IPS-18c (cell line): Measurements from ENCODE around the gene MCEMP1.
A peak's percentile ranks its signal among the peaks of the same experiment; 100 is the strongest.

Experiments used
- H3K4me3 ChIP-seq: 2 replicates; pipeline ENCODE4 v1.7.0; 2013; ENCODE audit warnings: low read depth, mild to moderate bottlenecking, low read length, moderate library complexity; ENCODE audit not compliant: insufficient read depth
- H3K9me3 ChIP-seq: one replicate; pipeline ENCODE4 v1.6.1; 2013; ENCODE audit warnings: mild to moderate bottlenecking, low read length, moderate library complexity; ENCODE audit not compliant: control insufficient read depth, insufficient read depth

Gene MCEMP1, protein sequence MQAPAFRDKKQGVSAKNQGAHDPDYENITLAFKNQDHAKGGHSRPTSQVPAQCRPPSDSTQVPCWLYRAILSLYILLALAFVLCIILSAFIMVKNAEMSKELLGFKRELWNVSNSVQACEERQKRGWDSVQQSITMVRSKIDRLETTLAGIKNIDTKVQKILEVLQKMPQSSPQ

DNA sequence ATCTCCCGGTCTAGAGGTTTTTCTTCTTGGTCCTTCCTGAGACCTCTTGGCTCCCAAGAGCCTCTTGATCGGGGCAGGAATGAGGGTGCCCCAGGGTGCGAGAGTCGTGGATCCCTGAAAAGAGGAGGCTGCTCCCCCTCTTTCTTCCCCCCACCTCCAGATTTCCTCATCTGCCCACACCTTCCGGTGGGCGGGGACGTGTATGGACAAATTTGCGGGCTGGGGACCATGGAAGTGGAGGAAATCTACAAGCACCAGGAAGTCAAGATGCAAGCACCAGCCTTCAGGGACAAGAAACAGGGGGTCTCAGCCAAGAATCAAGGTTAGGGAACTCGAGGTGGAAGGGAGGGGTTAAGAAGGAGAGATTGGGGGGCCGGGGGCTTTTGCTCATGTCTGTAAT lies at the start of gene MCEMP1:
Gene MCEMP1 (plus strand): TSS at position 237 of the 400 bp plus-strand sequence. CDS start 31 bp downstream, at position 268.
- Histone ChIP-seq H3K4me3 (no peak within 1 kb of the TSS), H3K9me3 (no peaks in the 10 kb centered on the region)

DNA sequence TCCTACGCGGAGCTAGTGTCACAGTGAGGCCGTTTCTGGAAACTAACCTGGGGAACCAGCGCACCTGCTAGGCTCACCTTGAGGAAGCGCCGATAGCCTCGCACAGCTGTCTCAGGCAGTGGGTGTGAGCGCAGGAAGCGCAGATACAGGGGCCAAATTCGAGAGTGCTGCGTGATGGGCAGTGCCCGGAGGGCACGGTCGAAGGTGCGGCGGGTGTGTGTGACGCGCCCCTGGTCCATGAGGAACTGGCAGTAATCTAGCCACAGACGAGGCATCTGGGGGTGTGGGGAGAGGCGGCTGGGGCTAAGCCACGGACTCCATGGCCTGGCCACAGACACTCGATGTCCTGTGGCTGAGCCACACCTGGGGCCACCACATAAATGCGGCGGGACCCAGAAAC lies 49.7 kb upstream of the MCEMP1 start:
- no peaks in the 10 kb centered on the region for H3K9me3 ChIP-seq
- H3K4me3 ChIP-seq: no peak overlapping the region

DNA sequence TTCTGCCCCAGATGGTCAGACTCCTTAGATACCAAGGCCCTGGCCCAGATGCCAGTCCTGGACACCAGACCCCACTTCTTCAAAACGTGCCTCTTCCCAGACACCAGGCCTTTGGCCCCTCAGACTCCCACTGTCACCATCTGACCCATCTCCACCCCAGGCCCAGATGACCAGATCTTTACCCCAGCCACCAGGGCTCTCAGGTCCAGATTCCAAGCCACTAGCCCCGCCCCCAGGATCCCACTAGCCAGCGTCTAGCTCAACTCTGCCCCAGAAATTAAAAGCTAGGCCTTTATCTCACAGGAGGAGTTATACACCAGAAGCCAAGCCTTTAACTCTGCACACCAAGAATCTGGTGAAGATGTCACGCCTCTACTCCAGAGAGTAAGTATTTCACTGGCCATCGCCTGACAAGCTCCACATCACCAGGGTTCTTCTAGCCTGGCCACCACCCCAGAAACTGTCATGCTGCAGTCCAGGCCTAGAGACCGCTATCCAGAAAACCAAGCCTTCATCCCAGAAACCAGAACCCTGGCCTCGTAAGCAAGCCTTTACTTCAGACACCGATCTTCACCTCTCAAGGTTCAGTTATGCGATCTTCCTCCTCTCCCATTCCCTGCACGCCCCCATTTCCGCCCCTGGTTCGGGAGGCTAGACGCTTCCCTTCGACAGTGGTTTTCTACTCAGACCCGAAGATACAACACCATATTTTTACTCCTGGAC lies 48.1 kb upstream of the MCEMP1 start:
- Histone ChIP-seq H3K9me3 (no peaks in the 10 kb centered on the region), H3K4me3 (peak overlapping the region; percentile 96)

DNA sequence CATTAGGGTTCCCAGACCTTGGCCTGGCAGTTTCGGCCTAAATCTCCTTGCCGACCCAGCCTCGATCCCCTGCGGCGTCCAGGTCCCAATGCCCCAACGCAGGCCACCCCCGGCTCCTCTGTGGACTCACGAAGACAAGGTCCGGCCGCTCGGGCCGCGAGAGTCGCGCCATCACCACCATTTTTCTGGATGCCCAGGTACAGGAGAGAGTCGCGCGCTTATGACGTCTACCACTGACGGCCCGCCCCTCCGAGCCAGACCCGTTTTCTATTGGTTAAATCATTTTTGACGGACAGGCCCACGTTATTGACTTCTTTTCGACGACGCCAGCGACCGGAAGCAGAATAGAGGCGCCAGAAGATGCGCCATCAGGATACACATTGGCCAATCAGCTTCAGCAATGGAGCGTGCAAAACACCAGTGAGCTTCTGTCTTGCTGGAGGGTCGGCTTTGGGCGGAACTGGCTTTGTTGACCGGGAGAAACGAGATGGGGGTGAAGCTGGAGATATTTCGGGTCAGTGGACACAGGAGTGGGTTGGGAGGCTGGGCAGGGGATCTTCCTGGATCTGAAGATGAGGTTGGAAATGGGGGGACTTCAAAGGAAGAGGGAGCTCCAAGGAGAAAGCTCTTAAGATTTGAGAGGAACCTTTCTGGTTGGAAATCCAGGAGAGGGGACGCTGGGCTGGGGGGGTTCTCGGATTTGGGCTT lies 47.4 kb upstream of the MCEMP1 start, which contains the start of the genes PET100 and XAB2:
Gene PET100 (plus strand): TSS at position 447 of the 708 bp plus-strand sequence. CDS start 41 bp downstream, at position 488.
Gene XAB2 (minus strand): TSS at position 199 of the 708 bp plus-strand sequence. CDS start 18 bp downstream, at position 181.
- no peaks in the 10 kb centered on the region for H3K9me3 ChIP-seq
- peak within 1 kb of the TSS; percentile 96 for H3K4me3 ChIP-seq

DNA sequence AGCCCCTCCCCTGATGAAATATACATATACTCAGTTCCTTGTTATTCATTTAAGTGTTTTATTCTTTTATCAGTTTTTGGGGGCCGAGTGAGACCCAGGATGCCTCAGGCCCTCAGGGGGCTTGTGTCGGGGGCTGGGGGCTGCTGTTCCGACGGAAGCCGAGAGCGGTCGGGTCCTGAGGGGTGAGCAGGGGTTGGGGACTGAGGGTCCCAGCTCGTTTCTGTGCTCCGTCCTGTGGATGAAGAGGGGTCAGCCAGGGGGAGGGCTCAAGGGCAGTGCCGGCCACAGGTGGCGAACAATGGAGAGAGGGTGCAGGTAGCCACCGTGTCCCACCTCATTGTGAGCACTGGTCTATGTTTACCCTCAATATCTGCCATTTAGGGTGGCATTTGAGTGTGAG lies 45.3 kb upstream of the MCEMP1 start:
- Histone ChIP-seq H3K4me3 (no peak overlapping the region), H3K9me3 (no peaks in the 10 kb centered on the region)

DNA sequence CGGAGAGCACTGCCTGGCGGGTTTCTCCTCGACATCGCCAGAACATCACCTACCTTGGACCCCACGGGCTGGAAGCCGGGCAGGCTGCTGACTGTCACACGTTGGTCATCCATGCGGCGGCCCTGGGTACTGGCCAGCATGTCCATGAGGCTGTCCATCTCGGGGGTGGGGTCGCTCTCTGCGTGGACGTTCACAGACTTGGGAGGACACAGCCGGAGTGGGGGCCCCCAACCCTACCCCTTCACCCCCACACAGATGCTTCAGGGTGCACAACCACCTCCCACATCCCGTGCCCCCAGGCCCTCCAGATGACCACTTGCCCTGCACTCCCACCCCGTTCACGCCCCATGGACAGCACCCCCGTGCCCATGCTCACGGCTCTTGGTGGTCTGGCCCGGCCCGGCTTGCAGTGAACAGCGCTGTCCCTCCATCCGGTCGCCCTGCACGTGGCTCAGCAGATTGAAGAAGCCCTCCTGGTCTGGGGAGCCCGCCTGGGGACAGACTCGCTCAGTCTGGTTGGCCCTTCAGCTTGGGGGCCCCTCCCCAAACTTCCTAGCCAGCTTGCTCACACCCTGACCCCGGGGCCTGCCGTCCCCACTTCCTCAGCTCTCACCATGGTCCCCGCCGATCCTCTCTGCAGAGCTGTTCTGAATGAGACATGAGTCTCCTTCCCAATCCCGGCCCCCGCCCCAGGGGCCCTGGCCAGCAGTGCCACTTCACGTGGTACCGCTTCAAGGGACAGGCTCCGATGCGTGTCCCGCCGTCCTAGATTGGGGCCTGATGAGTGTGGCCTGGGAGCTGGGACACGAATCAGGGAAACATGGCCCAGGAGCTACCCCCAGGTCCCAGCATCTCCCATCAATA lies 44.3 kb upstream of the MCEMP1 start:
- Histone ChIP-seq H3K9me3 (no peaks in the 10 kb centered on the region), H3K4me3 (no peak overlapping the region)

DNA sequence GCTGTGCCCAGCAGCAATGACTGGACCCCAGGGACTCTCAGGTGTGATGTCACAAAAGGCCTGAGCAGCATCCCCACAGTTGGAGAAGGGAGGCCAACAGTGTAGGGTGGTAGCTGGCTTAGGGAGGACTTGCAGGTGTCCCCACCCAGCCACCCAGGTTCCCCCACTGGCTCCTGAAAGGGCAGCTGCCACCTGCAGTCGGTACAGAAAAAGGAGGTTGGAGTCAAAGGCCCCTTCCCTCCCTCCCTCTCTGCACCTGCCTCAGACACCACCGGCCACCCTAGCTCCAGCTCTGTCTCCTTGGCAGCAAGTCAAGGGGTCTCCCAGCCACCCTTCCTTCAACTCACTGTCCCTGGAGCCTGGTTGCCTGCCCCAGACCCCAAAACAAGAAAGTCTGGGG lies 43.2 kb upstream of the MCEMP1 start, which contains the start of gene PCP2:
Gene PCP2 (minus strand): TSS at position 22 of the 400 bp plus-strand sequence. CDS start 262 bp downstream, outside the sequence.
- Histone ChIP-seq H3K4me3 (no peak within 1 kb of the TSS), H3K9me3 (no peaks in the 10 kb centered on the region)

DNA sequence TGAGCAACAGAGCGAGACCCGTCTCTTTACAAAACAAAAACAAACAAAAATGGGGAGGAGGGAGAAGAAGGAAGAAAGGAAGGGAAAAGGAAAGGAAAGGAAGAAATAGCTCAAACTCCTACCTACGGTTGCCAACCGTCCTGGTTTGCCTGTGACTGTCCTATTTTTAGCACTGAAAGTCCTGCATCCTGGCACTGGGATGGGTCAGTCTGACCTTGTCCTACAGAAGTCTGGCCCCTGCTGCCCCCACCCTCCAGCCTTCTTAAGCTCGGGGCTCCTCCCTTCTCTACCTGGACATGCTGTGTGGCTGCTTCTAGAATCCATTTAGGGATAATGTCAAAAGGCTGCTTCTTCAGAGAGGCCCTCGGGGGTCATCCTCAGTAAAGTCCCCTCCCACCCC lies 41.2 kb upstream of the MCEMP1 start:
- no peaks in the 10 kb centered on the region for H3K9me3 ChIP-seq
- no peak overlapping the region for H3K4me3 ChIP-seq

DNA sequence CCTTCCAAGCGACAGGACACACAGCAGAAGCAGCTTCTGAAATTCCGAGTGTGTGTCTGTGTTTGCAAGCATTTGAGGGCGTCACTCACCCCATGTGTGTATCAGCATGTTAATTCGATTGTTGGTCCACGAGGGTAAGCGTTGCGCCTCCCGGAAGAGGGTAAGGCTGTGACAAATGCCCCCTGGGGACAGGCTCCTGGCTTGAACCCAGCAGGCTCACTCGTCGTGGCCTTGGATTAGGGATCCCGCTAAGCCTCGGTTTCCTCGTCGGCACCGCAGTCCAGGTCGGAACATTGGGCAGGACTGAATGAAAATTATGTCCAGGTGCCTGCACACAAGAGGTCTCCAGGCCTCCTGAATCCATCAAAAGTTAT lies 40.6 kb upstream of the MCEMP1 start:
- 0 out of 2 replicates have a peak overlapping the region, but pooled peaks have one; percentile 66 for H3K4me3 ChIP-seq
- no peaks in the 10 kb centered on the region for H3K9me3 ChIP-seq

DNA sequence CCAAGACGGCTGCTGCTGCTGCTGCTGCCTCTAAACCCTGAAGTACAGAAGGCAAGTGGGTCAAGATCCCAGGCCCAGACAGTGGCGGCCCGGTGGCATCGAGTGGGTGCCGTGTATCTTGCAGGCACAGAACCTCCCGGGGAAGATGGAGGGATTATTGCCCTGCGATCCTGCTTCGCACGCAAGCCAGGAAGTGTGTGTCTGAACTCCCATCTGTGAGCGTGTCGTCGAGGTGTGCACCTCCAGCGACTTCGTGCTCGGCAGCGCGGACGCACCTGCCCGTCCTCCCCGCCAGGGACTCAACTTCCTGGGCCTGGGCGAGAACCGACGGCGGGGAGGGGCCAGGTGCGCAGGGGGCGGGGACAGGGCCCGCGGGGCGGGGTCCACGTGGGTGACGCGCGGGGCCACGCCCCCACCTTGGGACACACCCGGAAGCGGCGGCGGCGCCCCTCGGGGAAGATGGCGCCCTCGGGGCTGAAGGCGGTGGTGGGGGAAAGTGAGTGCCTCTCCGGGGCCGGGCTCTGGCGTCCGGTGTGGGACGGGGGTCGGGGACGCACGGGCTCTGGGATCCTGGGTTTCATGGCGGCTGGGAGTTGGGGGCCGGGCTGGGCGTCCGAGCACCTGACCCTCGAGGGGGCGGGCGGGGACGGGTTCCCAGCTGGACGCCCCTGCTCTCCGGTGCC lies 40.1 kb upstream of the MCEMP1 start, which contains the start of gene STXBP2:
Gene STXBP2 (plus strand): TSS at position 420 of the 683 bp plus-strand sequence. CDS start 40 bp downstream, at position 460.
- peak within 1 kb of the TSS; percentile 66 for H3K4me3 ChIP-seq

DNA sequence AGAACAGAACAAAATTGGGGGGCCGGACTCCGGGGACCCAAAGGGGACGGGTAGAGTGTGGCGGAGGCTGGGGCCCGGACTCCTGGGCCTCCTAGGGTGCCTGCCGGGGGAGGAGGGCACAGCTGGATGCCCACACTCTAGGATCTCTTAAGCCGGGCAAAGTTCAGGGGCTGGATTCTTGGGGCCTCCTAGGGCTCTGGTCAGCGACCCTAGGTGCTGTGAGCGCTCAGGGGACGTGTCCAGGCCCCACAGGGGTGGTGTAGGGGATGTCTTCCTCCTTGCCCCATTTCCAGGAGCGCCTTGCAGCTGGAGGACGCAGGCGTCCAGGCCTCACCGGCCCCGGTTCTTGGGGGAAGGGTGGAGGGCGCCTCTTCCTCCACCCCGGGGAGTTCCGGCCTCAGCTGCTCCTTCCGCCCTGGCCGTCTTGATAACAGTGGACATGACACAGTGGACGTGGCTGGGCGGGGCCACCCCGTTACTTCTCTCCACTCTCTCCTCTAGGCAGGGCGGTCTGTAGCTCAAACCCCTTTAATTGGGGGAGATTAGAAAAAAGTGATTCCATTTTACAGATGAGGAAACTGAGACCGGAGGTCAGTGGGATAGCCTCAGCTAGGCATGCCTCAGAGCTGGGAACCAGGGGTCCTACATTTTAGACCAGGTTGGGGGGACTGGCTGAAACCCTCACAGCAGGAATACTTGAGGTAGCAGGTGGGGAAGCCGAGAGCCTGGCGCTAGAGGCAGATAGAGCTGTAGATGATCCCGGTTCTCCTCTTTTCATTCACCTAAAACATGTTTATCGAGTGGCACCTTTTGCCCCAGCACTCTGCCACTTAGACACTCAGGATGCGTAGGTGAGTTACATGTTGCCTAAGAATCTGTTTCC lies 39.3 kb upstream of the MCEMP1 start:
- no peaks in the 10 kb centered on the region for H3K9me3 ChIP-seq
- peak overlapping the region; percentile 66 for H3K4me3 ChIP-seq

More for the DNA sequence above, 40.1 kb upstream of the MCEMP1 start, which contains the start of gene STXBP2:
- H3K9me3 ChIP-seq: no peaks in the 10 kb centered on the region

DNA sequence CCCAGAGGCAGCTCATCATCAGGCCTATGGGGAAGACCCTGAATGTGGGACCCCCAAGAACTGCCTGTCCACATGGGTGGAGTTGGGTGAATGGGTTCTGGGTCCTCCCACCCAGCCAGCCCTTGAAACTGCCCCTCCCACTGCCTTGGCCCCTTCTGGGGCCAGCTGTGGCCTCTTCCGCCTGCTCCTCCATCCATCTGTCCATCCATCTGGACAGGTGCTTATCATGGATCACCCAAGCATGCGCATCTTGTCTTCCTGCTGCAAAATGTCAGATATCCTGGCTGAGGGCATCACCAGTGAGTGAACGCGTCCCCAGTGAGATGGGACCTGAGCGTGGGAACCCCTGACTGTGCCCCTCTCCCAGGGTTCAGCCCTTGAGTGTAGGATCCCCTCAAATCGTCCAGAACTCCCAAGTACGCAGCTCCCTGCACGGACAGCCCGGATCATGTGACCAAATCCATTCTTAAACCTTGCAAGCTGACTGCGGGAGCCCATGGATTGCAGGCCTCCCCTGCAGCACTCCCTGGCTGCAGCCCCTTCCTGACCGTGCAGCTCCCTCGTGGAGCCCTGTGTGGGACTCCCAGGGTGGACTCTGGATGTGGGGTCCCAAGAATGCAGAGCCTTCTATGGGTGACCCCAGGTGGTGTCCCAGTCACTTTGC lies 38.0 kb upstream of the MCEMP1 start:
- Histone ChIP-seq H3K9me3 (no peaks in the 10 kb centered on the region), H3K4me3 (no peak overlapping the region)

DNA sequence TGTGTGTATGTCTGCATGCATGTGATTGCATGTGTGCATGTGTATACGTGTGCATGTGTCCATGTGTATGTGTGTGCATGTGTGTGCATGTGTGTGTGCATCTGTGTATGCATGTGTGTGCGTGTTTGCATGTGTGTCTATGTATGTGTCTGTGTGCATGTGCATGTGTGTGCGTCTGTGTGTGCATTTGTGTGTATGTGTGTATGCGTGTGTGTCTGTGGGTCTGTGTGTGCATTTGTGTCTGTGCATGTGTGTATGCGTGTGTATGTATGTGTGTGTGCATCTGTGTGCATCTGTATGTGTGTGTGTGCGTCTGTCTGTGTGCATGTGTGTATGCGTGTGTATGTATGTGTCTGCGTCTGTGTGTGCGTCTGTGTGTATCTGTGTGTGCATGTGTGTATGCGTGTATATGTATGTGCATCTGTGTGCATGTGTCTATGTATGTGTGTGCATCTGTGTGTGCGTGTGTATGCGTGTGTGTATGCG lies 37.0 kb upstream of the MCEMP1 start:
- Histone ChIP-seq H3K4me3 (no peak overlapping the region), H3K9me3 (no peaks in the 10 kb centered on the region)

DNA sequence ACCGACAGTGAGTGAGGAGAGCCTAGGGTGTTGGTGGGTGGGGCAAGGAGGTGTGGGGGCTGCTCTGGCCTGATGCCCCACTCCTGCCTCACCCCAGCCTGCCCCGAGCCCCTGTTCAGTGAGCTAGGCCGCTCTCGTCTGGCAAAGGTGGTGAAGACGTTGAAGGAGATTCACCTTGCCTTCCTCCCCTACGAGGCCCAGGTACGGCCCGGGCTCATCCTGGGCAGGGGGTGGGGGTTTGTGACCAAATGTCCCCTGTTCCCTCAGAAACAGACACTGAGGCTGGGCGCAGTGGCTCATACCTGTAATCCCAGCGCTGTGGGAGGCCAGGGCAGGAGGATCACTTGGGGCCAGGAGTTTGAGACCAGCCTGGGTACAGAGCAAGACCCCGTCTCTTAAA lies 36.1 kb upstream of the MCEMP1 start:
- H3K4me3 ChIP-seq: no peak overlapping the region
- H3K9me3 ChIP-seq: no peaks in the 10 kb centered on the region
